HG02798 (cell line): ENCODE measurements around the gene RASA3.

Source experiments
- ATAC-seq: cut with Tn5 transposase; IDR thresholded peaks from one replicate; pipeline ENCODE4 v1.9.1; 2021; ENCODE audit warnings: mild to moderate bottlenecking; ENCODE audit not compliant: unreplicated experiment, poor library complexity

RASA3 gene

DNA sequence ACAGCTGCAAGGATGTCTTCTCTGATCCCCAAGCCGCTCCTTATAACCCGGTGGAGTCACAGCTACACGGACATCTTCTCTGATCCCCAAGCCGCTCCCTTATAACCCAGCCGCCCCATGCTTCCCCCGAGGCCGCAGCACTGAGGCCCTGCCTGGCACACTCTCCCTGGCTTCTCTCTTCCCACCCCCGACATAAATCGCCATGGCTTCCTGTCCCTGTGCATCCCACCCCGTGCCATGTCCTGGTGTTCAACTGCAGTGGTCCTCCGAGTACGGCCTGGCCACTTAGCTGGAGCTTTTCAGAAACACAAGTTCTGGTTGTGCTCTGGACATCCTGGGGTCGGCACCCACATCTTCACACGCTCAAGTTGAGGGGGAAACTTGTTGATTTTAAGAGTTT is 60.4 kb downstream of the RASA3 start:
- ATAC-seq: no peak

DNA sequence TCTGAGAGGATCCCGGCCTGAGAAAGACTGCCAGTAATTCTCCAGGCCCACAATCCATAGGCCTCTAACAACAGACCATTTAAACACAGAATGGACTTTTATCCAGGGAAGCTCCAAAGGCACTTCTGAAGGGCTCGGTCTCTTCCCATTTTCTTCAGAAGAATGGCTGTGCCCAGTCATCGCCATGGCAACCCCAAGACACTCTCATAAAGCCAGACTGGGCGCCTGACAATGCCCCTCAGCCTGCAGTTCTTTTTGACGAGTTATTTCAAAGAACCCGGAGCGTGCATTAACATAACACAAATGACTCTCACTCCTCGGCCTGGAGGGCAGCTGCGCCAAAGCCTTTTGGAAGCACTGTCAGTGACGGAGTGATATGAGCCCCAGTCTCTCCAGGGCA is 61.0 kb downstream of the RASA3 start:
- no peak for ATAC-seq

DNA sequence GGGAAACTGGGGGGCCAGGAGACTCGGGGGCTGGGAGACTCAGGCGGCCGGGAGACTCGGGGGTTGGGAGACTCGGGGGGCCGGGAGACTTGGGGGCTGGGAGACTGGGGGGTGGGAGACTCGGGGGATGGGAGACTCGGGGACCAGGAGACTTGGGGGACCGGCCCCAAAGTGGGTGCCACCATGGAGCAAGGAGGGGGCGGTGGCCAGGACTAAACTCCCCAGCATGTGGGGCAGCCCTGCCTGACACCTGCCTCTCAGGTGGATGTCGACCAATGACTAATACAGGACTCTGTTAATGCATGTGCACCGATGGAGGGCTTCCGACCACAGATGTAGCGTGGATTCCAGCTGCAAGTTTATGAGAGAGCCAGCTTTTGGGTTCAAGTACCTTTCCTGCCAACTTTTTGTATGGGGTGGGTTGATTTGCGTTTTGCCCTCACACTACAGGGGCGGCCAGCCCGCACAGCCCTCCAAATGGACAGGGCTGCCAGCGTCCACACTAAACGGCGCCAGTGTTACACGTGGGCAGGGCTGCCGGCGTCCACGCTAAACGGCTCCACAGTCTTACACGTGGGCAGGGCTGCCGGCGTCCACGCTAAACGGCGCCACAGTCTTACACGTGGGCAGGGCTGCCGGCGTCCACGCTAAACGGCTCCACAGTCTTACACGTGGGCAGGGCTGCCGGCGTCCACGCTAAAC is 62.2 kb downstream of the RASA3 start:
- ATAC-seq: no peak

GRCh38 chr13:114069376-114070097 is 62.9 kb downstream of the RASA3 start:
- no peak for ATAC-seq

GRCh38 chr13:114068656-114069318 is 63.6 kb downstream of the RASA3 start:
- ATAC-seq: no peak

DNA sequence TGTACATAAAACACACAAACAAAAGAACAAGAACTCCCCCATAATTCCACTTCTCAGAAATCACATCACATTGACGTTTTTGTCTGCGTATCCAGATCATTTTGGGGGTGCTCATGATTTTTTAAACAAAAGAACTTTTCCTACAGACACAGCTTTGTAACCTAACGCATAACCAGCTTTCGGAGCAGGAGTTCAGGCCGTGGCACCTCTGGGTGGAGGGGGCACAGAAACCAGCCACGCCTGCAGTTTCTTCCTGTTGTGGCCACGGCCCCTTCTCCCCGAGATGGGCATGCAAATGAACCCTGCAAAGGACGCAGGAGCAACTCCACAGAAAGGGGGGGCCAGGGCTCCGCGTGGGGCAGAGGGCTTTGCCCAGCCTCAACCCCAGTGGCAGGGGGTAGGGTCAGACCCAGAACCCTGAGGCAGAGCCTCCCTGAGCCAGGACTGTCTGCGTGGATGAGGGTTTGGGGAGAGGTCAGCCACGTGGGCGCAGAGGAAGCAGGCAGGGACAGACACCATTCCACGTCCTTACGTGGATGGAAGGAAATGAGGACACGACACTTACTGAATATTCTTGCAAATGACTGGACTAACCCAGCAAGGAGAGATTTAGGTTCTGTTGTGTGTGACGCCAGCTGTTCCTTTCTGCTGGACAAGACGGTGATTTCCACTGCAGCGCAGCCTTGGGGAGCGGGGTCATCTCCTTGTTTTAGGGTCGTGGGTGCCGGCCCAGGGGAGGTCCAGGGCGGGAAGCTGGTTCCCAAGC is 64.4 kb downstream of the RASA3 start:
- peak; percentile 29 for ATAC-seq

GRCh38 chr13:114067381-114067885 is 65.0 kb downstream of the RASA3 start:
- ATAC-seq: peak; percentile 53

DNA sequence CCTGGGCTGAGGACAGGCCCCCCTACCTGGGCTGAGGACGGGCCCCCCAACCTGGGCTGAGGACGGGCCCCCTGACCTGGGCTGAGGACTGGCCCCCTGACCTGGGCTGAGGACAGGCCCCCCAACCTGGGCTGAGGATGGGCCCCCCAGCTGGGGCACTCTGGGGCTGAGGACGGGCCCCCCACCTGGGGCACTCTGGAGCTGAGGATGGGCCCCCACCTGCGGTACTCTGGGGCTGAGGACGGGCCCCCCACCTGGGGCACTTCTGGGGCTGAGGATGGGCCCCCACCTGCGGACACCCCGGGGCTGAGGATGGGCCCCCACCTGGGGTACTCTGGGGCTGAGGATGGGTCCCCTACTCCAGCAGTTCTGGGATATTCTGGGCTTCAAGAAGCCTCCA is 65.5 kb downstream of the RASA3 start:
- no peak for ATAC-seq

- peak; percentile 27 for ATAC-seq
Measured at GRCh38 chr13:114065926-114066774, 66.3 kb downstream of the RASA3 start.

GRCh38 chr13:114065141-114065925 is 67.1 kb downstream of the RASA3 start:
- peak; percentile 40 for ATAC-seq

GRCh38 chr13:114064450-114065140 is 67.8 kb downstream of the RASA3 start:
- ATAC-seq: no peak

DNA sequence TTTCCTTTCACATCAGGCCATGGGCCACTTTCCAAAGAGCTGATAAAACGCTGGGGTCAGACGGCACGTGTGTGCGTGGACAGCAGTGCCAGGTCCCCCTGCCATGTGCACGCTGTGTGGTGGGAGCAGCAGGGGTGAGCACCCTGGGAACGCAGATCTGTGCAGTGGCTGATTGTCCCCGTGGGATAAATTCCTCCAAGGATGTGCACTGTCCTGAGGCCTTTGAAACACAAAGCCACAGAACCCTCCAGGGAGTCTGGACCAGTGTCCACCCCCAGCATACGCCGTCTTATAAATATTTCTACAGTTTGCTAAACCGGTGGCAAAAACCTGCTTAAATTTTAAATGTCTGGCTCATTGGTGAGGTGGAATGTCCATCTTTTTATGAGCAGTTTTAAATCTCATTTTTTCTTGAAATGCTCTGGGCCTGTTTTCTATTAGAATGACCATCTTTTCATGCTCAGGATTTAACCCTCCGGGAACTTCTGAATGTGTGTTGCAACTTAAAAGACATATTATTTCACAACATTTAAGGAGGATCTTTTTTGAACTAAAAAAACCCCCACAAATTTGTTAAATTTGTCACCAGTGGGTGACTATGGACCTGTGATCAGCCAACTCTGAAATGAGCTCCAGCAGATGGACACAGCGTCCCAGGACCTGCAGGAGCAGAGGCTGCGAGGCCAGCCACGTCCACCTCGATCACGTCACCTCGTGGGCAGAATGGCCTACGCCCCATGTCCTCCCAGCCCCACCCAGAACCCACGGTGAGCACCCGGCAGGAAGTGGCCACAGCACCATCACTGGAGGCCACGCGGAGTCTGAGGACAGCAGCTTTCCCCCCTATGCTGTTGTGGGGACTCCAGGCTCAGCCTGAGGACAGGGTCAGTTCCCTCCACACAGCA is 68.6 kb downstream of the RASA3 start:
- no peak for ATAC-seq

GRCh38 chr13:114062754-114063153 is 69.7 kb downstream of the RASA3 start:
- no peak for ATAC-seq

DNA sequence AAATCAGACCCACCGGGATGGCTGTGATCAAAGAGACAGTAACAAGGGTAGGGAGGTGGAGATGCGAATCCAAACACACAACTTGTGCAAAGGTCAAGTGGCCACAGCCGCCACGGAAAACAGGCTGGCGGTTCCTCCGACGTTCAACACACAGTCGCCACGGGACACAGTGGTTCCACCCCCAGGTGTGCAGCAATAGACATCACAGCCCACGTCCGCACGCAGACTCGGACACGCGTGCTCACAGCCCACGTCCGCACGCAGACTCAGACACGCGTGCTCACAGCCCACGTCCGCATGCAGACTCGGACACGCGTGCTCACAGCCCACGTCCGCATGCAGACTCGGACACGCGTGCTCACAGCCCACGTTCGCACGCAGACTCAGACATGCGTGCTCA is 70.1 kb downstream of the RASA3 start:
- ATAC-seq: no peak

GRCh38 chr13:114061744-114062143 is 70.7 kb downstream of the RASA3 start:
- no peak for ATAC-seq

DNA sequence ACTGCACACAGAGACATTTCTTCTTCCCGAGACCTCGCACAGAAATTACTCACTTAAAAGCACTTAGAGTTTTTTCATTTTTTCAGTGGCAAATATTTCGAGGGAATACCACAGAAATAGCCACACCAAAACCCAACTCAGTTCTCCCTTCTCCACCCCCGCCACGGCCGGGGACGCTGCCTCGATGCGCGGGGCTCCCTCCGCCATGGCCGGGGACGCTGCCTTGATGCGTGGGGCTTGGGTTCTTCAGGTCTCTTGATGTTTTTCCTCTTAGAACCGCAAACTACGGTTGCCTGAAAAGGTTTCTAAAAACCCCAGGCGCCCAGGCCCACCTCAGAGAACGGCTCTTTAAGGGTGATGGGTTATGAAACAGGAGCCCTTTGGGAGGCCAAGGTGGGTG is 71.4 kb downstream of the RASA3 start:
- no peak for ATAC-seq
